GM15510 (cell line): Measurements from ENCODE around the gene MBOAT2.

Experiments used
- POLR2A ChIP-seq: IDR thresholded peaks from 3 replicates; pipeline ENCODE4 v1.6.1; 2011; ENCODE audit warnings: borderline replicate concordance; ENCODE audit not compliant: insufficient read length; ENCODE audit errors: extremely low read depth

Gene MBOAT2

DNA sequence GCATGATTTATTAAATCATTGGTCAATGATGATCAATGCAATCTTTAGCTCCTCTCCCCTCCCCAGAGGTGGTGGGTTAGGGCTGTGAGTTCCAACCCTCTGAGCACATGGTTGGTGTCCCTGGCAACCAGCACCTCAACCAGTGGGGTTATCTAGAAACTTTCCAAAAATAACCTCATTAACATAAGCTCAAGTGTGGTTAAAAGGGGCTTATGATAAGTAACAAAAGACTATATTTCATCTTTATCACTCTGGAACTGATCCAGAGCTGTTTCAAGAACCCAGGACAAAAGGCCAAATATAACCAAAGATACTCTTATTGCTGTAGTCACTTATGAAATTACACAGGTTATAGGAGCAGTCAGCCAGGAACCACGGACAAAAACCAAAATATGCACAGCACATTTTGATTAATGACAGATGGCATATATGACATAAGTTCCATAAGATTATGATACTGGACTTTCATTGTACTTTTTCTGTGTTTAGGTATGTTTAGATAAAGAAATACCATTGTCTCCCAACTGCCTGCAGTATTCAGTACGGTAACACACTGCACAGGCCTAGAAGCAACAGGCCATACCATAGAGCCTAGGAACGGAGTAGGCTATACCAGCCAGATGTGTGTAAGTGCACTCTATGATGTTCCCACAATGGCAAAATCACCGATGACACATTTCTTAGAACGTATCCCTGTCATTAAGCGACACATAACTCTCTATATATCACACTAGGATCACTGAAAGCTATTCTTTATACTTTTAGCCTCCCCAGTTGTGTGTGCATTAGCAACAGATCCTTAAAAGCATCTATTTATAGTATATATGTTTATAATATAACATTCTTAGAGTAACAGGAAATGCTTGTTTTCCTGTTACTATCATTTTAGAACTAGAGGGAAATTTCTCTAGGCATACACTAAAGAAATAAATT is 197.9 kb downstream of the MBOAT2 start:
- no peak for TF ChIP-seq POLR2A

DNA sequence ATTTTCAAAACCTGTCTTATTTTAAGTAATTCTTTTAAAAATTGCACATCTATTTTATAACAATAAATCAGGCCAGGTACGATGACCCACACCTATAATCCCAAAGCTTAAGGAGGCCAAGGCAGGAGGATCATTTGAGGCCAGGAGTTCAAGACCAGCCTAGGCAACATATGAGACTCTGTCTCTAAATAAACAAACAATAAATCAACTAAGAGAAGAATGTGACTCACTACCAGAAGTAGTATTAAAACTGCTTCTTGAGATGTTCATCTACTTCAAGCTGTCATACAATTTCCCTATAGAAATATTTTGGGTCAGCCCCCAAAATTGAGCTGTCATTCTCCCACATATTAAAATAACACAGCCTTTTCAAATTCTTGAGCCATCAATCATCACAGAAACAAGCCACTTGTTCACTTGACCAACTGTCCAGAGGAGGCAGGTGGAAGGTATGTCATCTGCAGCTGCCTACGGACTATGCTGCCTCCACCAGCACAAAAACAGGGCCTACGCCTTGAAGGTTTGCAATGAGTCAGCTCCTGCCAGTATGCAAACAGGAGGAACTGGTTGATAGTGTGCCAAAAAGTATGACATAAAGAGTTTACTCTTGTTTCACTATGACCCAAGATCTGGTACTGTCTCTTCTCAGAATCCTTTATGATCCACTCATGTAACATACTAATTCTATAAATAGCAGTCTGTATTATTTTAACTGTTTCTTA is 199.7 kb downstream of the MBOAT2 start:
- no peak for TF ChIP-seq POLR2A

DNA sequence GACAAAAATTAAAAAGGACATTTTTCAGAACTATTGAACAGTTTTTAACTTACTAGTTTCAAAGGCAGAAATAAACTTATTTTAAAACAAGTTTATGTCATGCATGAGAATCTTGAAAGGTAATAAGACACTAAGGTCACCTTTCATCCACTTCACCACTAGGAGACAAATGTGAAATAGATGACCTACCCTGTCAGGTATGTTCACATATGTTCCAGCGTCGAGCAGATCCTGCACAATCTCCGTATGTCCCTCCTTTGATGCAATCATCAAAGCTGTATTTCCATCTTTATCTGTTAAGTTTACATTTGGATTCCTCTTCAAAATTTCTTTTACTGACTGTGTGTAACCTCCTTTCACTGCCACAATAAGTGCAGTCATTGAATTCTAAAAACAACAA is 200.7 kb downstream of the MBOAT2 start:
- TF ChIP-seq POLR2A: no peak
